Epithelial cell of proximal tubule (primary cell): Measurements from ENCODE around the gene CCDC188. TPM values are rescaled to one million over a fixed set of nuclear protein-coding genes. Genes with fewer than 3 reads are reported as not detected.

ENCODE experiments used
- DNase-seq: peaks from one replicate; pipeline ENCODE4 v3.0.0-alpha.2; 2011; ENCODE audit warnings: low read depth
- H3K4me3 ChIP-seq: 2 replicates; pipeline ENCODE4 v1.5.1; 2011; ENCODE audit warnings: low read depth, mild to moderate bottlenecking, low read length
- CTCF ChIP-seq: conservative IDR thresholded peaks from 2 replicates; pipeline ENCODE4 v1.5.1; 2012; ENCODE audit warnings: low read depth, mild to moderate bottlenecking, low read length
- total RNA-seq: library from RNA; depleted of rRNA; stranded (reverse); fragments of >200 nt; gene quantifications from 2 replicates; pipeline ENCODE4 v1.2.3, GENCODE V29; 2015

The CCDC188 gene
- total RNA-seq, 1 donor from 2014 or later = not detected

DNA sequence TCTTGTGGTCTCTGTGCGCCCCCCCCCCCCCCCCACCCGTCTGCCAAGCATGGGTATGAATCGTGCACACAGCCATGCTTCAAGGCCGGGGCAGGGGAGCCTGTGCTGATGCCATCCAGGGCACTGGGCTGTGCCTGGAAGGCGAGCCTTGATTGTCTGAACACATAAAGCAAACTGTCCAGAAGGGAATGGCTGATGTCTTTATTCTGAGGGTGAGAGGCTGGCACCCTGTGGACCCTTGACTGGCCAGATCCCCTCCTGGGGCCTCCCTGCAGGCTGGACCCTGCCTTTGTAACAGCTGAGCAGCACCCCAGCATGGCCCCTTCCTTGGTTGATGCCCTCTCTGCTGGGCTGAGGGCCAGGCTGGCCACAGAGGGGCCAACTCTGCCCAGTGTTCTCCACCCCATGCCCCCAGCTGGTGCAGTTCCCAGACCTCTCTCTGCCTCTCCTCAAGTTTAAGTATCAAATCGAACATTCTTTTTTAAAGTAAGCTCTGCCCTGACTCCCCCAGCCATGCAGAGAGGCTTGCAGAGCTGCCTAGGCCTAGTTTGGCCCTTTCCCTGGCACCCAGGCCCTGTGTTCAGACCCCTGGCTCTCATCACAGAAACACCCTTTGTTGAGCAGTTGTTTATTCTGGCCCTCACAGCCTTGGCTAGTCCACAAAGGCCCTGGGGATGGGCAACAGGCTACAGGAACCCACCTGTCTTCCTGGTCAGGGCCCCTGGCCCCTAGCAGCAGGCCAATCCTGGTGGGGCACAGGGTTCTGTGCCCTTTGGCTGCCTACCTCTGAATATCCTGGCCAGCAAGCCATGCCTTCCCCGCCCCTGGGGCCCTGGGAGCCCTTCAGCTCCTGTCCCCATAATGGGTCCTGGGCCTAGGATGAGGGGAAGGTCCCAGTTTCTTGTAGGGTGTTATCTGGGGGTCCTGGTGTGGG, 38.9 kb downstream of the CCDC188 start:
- DNase-seq = no peak
- no peak for TF ChIP-seq CTCF
- H3K4me3 ChIP-seq = no peak overlapping the region

- no peak overlapping the region for H3K4me3 ChIP-seq
- DNase-seq = no peak
- TF ChIP-seq CTCF = peak; percentile 50
Observed at GRCh38 chr22:20111045-20111688, 39.7 kb downstream of the CCDC188 start.

DNA sequence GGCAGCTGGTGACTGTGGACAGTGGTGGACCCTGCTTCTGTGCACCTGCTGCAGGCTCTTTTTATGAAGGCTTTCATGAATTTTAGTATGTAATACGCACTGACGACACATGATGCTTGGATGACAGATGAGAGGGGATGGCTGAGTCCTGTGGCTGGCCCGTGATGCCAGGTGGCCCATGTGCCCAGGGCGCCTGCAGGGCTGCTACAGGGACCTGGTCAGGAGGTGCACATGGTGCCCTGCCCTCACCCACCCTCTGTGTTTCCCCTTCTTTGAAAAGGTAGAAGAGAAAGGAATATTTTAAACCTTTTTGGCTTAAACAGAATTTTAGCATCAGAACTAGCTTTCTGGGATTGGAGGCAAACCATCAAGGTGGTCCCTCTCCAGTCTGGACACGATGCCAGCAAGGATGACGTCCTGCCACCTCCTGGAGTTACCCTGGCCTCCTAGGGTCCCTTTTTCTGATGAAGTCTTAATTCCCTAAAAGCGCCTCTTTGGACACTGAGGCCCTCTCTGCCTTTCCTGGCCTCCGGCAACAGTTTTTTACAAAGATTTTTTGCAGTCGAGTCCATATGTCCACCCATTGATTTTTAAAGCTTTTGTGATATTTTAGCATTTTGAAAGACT, 40.4 kb downstream of the CCDC188 start:
- no peak overlapping the region for H3K4me3 ChIP-seq
- no peak for TF ChIP-seq CTCF
- no peak for DNase-seq

GRCh38 chr22:20109411-20110358, 41.2 kb downstream of the CCDC188 start:
- no peak for DNase-seq
- TF ChIP-seq CTCF = no peak
- no peak overlapping the region for H3K4me3 ChIP-seq

DNA sequence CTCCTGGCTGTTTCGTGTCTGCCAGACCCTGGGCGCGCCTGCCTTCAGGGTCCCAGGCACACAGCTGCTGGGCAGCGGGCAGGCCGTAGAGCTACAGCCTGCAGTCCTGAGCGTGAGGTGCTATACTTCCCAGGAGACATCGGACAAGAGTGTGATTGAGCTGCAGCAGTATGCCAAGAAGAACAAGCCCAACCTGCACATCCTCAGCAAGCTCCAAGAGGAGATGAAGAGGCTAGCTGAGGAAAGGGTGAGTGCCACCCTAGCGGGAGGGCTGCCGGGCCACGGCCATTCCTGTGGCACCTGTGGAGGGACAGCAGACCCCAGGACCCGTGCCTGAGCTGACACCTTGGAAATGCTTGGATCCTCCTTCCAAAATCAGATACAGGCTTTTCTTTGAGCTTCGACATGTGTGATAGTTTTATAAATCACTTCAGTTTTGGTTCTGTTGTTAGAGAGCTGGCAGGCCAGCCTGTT, 42.1 kb downstream of the CCDC188 start:
- TF ChIP-seq CTCF = no peak
- no peak for DNase-seq
- H3K4me3 ChIP-seq = no peak overlapping the region
